HG02763 (cell line): Measurements from ENCODE around the gene AVP.

Experiments
- ATAC-seq: cut with Tn5 transposase; IDR thresholded peaks from one replicate; pipeline ENCODE4 v1.9.1; 2021; ENCODE audit warnings: mild to moderate bottlenecking, moderate library complexity; ENCODE audit not compliant: unreplicated experiment

Gene AVP

DNA sequence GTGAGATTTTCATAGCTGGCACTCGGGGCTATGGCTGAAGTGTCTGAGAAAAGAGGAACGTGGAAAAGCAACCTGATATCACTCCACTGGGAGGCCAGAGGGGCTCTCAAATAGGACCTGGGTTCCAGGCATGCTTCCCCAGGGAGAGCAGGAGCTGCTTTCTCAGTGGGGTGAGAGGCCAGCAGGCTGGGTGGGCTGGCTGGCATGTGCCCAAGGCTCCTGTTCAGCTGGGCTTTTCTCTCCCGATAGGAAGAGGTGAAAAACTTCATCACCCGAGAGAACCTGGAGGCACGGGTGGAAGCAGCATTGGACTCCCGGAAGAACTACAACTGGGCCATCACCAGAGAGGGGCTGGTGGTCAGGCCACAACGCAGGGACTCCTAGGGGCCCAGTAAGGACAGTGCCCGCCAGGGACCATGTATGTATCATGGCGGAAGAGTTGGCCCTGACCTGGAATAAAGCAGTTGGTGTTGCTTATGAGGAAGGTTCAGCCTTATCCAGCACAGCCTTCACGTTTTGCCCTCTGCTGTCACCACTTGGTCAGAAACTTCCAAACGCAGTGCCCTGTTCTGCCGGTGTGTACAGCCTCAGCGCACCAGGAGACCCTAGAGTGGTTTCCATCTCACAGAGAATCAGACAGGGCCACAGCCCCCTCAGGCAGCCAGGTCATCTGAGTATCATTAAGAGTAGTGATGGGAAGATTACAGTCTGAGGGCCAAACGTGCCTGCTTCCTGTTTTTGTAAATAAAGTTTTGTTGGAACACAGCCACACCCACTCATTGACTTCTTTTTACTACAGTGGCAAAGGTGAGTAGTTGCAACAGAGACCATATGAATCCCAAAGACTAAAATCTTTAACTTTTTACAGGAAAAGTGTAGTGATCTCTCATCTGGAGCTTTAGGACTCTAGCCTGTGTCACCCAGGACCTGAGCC, 36.8 kb downstream of the AVP start:
- ATAC-seq = no peak

DNA sequence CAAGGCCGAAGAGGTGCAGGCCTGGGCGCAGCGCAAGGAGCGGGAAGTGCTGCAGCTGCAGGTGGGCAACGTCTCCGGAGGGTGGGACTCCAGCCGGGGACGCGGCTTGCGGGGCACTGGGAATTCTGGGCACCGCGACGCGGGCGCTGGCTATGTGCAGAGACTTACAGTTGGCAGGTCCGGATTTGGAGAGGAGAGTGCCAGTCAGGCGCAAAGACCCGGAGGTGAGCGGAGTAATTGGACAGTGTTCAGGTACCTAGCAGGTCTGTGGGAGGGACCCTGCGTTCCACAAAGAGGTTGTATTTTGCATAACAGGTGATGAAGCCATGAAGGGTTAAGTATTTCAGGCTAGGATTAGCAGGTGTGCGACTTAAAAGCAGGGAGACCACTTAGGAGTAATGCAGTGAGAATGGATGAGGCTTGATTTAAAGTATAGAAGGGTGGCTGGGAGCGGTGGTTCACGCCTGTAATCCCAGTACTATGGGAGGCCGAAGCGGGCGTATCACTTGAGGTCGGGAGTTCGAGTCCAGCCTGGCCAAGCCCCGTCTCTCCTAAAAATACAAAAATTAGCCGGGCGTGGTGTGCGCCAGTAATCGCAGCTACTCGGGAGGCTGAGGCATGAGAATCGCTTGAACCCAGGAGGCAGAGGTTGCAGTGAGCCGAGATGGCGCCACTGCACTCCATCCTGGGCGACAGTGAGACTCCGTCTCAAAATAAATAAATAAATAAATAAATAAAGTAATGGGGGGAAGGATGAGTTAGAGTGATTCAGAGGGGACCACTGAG, 37.7 kb downstream of the AVP start:
- ATAC-seq = no peak

DNA sequence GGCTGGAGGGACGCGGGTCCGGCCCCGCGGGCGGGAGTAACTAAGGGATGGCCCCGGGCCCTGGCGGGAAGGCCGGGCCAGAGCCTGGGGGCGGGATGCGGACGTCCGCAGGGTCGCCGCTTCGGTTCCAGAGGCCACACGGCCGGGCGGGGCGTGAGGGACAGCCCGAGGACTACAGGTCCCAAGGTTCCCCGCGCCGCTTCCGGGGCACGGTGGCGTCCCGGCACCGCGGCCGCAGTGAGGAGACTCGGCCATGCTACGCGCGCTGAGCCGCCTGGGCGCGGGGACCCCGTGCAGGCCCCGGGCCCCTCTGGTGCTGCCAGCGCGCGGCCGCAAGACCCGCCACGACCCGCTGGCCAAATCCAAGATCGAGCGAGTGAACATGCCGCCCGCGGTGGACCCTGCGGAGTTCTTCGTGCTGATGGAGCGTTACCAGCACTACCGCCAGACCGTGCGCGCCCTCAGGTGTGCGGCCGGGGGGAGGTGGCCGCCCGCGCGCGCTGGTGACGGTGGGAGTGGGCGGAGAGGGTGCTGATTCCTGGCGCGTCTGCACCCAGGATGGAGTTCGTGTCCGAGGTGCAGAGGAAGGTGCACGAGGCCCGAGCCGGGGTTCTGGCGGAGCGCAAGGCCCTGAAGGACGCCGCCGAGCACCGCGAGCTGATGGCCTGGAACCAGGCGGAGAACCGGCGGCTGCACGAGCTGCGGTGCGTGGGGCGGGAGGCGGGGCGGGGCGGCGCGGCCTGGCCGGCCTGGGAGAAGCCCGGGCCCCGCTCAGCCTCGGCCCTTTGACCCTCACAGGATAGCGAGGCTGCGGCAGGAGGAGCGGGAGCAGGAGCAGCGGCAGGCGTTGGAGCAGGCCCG, 38.5 kb downstream of the AVP start, which contains the start of gene MRPS26:
MRPS26 (plus strand) TSS at position 237 of the 861 bp plus-strand sequence; CDS start at position 254, 17 bp downstream.
- peak; percentile 85 for ATAC-seq

DNA sequence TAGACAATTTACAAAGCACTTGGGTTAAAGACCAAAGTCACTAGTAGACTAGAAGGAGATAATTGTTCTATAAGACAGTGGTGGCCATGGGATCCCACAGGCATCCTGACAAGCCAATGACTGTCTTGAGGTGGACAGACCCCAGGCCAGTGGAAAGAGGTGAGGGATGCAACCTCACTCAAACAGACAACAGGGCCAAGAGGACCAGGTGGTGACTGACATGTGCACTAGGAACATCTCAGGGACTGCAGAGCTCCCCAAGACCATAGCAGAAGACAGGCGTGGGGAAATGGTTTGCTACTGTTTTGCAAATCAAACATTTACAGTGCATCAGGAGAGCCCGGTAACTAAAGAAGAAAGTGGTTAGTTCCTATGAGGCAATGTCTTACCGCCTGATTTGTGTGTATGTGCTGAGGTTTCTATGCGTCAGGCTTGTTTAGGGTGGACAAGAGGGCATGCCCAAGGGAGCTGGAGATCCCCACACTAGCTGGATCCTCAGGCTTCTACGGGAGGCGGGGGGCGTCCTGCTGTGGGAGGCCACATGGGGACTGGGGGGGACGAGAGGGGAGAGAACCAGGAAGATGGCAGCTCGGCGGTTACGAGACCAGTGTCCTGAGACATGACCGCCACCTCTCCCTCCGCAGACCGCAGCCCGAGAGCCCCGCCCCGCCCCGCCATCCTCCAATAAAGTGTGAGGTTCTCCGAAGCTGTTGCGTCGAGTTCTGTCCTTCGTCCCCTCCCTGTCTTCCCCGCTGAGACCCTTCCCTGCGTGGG, 39.3 kb downstream of the AVP start:
- ATAC-seq = peak; percentile 41

DNA sequence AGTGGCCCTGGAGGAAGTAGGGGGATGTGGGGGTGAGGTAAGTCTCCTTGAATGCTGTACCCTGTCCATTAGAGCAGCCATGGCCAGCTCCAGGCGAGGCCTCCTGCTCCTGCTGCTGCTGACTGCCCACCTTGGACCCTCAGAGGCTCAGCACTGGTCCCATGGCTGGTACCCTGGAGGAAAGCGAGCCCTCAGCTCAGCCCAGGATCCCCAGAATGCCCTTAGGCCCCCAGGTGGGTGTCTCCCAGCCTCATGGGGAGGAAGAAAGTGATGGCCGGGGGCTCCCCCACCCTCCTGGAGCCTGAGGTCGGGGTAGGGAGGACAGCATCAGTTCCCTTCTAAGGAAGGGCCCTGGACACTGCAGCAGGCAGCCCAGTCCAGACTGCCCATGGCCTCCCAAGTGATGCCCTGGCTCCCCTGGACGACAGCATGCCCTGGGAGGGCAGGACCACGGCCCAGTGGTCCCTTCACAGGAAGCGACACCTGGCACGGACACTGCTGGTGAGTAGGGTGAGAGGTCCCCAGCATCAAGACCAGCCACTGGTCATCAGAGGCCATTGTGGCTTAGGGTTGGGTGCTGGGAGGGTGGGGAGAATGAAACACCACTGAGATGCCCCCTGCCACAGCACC, 40.1 kb downstream of the AVP start:
- ATAC-seq = no peak

DNA sequence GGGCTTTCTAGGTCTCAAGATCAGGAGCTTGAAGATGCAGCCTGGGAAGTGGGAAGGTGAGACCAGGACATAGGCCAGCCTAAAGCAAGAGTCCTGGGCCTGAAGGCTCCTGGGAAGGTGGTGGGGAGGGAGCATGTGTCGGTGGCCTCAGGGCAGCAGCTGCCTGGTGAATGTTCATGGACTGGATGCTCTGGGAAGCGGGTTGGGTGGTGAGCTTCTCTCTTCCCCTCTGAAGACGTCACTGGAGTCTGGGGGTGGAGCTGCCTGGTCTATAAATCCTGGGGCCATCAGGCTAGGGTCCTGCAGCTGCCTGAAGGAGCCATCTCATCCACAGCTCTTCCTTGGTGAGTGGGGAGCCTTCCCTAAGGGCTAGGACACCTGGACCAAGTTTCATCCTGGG, 41.2 kb downstream of the AVP start, which contains the start of gene GNRH2:
GNRH2 (plus strand) TSS at position 301 of the 400 bp plus-strand sequence. CDS start 793 bp downstream, outside the sequence.
- ATAC-seq = no peak

DNA sequence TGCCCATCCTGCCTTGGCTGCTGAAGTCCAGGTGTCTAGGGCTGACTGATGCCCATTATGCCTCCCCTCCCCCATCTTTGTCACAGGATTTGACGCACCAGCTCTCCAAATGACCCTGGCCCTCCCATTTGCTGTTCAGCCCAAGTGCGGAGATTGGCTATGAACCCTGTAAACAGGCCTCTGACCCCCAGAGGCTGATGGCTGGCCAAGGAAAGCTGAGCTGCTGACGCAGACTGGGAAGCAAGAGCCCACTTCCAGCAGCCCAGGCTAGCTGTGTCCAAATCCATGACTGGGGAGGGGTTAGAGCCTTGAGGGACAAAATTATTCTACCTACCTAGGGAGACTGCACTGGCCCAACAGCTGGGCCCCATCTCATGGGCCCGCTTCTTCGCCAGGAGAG, 41.9 kb downstream of the AVP start:
- no peak for ATAC-seq

DNA sequence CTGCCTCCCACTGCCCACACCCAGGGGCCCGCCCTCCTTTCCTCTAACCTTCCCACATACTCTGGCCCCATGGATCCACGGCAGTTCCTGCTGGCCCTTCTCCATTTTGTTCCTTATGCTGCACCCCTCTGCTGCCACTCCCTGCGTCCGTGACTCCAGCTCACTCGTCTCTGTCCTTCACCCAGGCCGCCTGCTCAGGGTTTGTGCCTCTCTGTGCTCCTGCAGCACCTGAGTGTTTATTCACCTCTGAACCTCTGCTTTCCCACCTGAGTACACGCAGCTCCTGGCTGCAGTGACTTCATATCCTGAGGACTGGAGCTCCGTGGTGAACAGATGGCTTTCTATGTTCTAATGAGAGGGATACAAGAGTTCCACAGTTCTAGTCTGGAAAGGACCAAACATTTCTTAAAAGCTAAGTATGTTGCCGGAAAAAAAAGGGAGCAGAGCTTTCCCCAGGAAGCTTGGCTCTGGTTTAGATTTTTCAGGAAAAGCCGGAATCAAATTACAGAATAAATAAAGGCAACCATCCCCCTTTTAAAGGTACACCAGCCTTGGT, 42.6 kb downstream of the AVP start:
- ATAC-seq = no peak

DNA sequence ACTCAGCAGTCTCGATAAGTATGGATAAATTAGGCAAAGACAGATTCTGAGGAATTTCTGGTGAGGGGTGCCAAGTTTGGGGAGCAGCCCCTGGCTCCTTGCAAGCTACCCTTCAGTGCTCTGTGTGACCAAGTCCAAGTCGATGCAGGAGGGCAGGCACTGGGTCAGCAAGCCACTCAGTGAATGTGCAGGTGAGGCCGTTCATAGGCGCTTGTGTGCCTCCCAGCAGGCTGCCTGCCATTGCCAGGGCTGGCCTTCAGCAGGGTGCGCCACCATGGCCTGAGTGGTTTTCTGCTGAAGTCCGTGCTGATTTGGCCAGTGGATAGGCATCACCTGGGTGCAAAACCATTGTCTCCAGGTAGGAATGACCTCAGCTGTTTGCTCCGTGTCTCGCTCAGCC, 44.4 kb downstream of the AVP start:
- ATAC-seq = no peak

DNA sequence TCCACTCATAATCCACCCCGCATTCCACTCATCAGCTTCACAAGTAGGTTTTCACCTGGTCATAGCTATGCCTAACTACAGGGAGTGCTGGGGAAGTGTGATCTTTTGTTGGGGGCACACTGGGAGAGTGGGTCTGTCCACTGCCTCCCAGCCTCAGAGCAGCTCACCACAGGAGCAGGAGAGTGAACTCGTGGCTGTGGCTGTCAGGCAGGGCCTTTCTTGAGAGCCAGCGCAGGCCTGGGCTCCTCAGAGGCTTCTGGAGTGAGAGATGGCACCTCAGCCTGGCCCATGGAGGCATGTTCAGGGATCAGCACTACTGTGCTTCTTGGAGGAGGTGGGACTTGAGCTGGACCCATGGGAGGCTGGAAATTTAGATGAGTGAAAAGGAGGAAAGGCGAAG, 45.1 kb downstream of the AVP start:
- no peak for ATAC-seq

DNA sequence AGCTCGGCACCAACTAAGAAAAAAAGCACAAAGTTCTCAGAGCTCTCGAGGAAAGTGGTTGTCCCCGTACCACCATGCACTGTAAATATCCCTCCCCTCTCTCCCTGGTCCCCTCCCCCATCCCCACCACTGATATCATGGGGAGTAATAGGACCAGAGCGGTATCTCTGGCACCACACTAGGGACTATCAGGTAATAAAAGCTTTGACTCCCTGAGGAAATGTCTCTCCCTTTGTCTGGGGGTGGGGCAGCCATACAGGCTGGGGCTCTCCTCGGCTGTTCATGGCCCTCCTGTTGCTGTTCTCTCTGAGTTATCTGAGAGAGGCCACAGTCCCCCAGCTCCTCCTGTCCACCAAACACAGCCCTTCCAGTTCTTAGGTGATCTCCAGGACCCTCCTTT, 46.1 kb downstream of the AVP start:
- no peak for ATAC-seq

DNA sequence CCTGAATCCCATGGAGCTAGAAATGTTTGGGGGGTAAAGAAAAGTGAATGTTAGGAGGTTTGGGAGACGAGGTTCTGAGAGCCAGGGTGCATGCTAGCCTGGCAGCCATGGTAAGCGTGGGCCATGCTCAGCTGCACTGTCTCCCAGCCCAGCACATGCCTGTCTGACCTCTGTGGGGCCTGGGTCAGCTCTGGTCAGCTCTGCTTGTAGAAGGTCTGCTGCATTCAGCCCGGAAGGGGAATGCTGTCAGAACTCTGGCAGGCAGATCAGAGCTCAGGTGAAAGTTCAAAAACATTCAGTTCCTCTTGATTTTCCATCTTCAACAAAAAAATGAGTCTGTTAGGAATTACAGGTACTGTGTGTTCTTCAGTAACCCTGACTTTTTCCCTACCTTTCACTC, 46.9 kb downstream of the AVP start:
- no peak for ATAC-seq

DNA sequence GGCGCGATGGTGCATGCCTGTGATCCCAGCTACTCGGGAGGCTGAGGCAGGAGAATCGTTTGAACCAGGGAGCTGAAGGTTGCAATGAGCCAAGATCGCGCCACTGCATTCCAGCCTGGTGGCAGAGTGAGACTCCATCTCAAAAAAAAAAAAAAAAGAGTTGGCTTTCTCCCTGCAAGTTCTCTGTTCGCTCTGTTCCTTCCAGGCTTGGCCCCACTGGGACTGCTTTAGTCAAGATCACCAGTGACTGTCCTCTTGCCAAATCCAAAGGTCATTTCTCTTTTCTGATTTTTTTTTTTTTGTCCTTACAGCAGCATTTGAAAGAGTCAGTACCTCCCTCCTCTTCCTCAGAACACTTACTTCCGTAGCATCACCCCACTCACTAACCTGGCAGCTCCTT, 51.9 kb downstream of the AVP start:
- no peak for ATAC-seq
